NCI-H82 (cell line): ENCODE measurements around the gene HOMER3.
"Not testable (repeated sequence)": the region's sequence is repeated elsewhere in the genome, so short reads cannot be mapped to it uniquely, and the experiment has no call there.

Source experiments
- DNase-seq: peaks from one replicate; lab custom pipeline; 2025; lab: John Stamatoyannopoulos, UW

The HOMER3 gene

GRCh38 chr19:18922228-18922985, 18.6 kb downstream of the HOMER3 start:
- no peak for DNase-seq

DNA sequence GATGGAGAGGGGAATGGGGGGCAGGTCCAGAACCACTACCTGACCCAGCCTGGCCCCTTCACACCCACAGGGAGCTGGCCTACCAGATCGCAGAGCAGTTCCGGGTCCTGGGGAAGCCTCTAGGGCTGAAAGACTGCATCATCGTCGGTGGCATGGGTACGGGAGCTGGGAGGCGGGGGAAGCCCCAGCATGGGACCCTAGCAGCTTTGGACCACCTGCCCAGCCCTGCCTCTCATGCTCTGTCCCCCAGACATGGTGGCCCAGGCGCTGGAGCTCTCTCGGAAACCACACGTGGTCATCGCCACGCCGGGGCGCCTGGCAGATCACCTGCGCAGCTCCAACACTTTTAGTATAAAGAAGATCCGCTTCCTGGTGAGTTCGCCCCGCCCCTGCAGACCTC, 19.4 kb downstream of the HOMER3 start:
- DNase-seq: no peak

DNA sequence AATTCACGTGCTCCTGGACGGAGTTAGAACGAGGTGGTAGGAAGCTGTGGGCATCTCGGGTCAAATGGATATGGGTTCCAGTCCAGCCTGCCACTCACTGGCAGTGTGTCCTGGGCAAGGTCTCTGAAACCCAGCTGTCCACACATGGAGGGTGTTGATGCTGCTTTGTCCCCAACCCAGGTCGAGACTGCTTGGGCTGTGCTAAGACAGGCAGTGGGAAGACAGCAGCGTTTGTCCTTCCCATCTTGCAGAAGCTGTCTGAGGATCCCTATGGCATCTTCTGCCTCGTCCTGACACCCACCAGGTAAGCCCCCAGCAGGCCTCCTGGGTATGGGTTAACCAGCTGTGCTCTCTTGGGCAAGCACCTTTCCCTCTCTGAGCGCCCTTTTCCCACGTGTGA, 20.6 kb downstream of the HOMER3 start:
- no peak for DNase-seq

DNA sequence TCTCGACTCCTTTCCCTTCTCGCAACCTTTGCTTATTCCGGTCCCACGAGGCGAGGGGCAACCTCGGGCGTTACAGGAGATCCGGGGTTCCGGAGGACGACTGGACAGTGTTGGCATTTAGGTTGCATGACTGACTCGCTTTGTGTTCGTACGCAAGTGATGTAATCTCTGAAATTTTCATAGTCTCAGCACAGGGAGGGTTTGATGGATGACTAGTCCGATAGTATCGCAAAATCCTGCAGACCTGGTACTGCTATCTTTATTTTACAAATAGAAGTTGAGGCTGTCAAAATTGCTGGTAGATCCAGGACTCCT, 21.2 kb downstream of the HOMER3 start:
- no peak for DNase-seq

- DNase-seq: peak; percentile 100
These were observed 21.7 kb downstream of the HOMER3 start, which contains the start of the genes COPE and DDX49 for GRCh38 chr19:18919086-18919899. Gene COPE, minus strand, starts transcription at chr19:18919387. Its CDS starts 39 bp downstream, at chr19:18919348. Gene DDX49, plus strand, starts transcription at chr19:18919715. Its CDS starts 27 bp downstream, at chr19:18919742.

GRCh38 chr19:18917593-18917992, 23.4 kb downstream of the HOMER3 start:
- not testable (repeated sequence) for DNase-seq

DNA sequence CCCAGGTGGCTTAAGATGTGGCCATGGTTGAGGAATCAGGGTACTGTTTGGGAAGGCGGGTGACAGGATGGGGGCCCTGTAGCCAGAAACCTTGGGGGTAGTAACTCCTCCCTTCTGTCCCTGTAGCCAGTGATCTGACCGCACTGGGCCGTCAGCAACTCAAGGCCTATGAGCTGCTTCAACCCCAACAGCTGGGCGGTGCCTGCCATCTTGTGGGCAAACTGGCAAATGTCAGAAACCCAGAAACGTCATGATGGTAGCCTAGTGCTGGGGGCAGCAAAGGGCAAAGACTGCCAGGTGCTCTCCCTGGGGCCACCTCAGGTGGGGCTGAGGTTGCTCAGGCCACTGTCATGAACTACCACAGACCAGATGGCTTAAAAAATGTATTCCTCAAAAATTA, 25.4 kb downstream of the HOMER3 start:
- peak; percentile 69 for DNase-seq

DNA sequence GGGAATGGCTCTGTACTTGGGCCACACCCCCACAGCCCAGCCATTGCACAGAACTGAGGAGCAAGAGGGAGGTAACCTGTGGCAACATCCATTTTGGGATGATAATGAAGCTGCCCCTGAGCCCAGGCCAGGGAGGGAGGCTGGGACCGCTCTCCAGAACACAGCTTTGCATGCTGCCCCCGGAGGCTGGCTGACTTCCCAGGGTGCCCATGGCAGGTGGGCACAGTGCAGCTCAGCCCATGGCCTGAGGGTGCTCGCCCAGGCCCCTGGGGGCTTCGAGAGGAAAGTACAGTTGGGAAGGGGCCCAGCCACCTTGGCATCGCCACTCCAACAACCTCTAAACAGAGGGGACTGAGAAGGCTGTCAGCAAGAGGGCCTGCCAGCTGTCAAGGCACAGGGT, 27.6 kb downstream of the HOMER3 start:
- DNase-seq: no peak

- no peak for DNase-seq
These were observed 28.1 kb downstream of the HOMER3 start for GRCh38 chr19:18912933-18913332.

DNA sequence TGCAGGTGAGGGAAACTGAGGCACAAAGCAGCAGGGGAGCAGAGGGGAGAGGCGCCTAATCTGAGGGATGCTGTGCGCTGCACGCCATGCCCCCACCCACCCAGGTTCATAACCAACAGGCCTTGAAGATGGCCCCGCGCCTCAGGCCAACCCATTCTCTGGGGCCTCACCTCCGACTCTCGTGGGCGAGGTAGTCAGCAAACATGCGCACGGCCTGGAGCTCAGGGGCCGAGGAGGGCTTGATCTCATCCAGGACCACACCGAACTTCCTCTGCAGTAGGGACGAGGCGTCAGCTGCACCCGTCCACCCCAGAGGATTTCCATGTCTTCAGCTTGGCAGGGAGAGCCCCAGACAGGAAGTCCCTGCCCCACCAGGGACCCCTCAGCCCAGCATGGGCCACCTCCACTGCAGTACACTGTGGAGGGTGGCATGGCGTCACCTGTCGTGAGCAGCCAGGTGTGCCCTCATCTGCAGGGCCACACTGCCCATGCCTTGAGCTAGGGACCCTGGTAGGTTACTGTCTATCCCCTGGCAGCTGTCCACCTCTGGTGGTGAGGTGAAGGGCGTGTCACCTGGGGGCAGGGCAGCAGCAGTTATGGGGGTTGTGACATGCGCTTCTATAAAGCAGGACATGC, 30.1 kb downstream of the HOMER3 start:
- DNase-seq: no peak

- no peak for DNase-seq
These were observed 31.0 kb downstream of the HOMER3 start for GRCh38 chr19:18910010-18910409.

- DNase-seq: no peak
These were observed 31.9 kb downstream of the HOMER3 start for GRCh38 chr19:18908917-18909619.

DNA sequence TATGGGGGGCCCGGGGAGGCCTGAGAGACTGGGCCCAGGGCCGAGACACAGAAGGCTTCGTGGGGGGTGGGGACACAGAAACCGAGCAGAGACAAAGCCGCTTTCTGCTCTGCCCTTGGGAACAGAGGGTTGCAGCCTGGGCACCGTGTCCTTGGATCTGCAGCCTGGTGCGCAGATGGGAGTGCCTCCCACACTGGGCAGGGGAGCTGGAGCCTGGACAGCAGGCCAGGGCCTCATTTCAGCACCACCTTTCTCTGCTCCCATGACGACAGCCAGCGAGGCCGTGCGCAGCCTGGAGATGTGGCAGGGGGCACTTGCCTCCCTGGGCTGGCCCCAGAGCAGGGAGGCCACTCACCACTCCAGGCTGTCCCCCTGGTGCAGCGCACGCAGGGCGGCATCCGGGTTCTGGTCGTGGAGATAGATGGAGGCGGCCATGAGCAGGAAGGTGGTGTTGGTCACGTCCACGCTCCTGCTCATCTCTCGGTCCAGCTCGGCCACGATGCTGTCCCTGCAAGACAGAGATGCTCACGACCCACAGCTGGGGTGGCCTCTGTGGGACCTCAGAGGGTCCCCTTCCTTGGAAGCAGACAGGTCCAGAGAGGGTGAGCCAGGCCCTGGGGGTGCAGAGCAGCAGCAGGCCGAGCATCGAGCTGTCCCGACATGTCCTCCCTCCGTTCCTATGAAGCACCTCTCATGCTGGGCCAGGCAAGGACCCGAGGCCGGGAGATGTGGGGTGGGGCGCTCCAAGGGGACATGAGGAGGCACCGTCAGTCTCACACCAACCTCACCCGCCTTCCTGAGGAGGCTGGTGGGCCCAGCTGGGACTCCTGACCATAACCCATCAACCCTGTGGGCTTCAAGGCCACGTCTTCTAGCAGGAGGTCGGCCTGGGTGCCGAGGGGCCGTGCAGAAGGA, 34.2 kb downstream of the HOMER3 start:
- no peak for DNase-seq

GRCh38 chr19:18905513-18906236, 35.3 kb downstream of the HOMER3 start:
- no peak for DNase-seq

DNA sequence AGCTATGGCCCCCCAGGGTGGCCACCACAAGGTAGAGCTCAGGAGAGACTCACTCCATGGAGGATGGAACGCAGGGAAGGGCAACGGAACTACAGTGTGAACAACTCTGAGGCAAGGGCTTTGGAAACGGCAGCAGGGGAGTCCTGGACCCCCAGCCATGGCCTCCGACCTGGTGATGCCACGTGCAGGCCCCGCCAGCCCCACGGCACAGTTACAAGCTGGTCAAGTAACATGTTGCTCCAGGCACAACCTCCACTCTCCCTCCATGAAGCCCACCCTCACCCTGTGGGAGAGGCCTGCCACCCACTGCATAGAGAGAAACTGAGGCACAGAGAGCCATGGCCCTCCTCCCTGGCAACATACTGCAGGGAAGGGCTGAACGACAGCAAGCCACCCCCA, 36.0 kb downstream of the HOMER3 start:
- DNase-seq: no peak

DNA sequence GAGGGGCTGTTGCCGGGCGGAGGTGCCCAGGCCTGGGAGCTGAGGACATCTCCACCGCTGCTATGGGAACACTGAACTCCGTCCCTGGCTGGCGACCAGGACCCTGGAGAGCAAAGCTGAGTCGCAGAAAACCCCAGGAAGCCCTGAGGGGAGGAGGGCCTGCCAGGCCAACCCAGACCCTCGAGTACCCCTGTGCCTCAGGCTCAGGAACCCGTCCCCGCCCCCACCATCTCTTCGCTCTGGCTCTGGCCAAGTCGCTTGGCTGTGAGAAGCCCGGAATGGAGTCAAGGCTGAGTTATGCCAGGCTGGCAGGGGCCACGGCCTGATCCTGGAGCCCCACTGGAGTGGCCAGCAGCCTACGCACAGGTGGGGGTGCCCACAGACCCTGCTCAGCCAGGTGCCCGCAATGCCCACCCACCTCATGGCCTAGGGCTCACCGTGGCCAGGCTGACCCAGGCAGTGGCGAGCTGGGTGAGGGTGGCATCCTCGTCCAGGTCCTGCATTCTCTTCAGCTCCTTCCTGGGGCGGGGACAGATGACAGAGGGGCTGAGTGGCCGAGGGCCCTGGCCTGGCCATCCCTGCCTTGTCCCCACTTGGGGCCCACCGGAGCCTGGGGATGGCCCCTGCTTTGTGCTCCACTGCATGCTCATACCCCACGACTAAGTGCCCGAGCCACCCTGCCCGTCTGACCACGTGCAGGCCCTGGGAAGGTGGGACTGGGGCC, 36.5 kb downstream of the HOMER3 start:
- no peak for DNase-seq

DNA sequence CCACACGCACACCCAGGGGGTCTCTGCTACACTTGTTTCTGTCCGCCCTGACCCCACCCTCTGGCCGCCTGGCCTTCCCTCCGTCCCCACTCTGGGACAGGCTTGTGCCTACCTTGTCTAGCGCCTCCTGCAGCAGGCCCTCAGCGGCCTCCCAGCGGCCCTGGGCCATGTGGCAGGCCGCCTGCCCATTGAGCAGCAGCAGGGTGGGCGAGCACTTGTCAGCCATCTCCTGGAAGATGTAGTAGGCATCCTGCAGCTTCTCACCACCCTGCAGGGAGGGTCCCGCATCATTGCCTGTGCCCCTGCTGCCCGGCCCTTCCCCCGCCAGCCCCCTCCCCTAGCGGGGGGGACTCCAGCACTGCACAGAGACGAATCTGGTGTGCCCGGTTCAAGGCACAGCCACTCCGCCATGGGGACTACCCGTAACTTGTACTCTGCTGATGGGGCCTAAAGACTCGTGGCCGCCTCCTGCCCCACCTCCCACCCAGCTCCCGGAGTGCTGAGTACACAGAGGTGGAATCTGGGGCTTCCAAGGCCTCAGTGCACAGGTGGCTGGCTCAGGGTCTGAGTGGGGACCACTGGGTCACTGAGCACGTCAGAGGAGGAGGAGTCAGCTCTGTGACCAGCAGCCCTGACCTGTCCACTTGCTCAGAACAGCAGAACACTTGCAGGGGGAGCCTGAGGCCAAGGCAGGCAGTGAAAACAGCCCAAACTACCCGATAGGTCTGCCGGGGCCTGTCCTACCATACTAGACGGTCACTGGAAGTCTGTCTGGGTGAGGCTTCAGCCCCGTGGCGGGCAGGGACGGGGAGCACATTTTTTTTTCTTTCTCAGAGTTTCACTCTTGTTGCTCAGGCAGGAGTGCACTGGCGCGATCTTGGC, 37.6 kb downstream of the HOMER3 start:
- no peak for DNase-seq

DNA sequence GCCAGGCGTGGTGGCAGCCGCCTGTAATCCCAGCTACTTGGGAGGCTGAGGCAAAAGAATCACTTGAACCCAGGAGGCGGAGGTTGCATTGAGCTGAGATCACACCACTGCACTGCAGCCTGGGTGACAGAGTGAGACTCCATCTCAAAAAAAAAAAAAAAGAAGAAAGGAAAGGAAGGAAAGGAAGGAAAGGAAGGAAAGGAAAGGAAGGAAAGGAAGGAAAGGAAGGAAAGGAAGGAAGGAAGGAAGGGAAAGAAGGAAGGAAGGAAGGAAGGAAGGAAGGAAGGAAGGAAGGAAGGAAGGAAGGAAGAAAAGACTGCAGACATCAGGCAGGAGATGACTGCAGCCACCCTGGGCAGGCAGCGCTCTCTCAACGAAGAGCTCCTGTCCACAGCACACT, 38.5 kb downstream of the HOMER3 start:
- not testable (repeated sequence) for DNase-seq

DNA sequence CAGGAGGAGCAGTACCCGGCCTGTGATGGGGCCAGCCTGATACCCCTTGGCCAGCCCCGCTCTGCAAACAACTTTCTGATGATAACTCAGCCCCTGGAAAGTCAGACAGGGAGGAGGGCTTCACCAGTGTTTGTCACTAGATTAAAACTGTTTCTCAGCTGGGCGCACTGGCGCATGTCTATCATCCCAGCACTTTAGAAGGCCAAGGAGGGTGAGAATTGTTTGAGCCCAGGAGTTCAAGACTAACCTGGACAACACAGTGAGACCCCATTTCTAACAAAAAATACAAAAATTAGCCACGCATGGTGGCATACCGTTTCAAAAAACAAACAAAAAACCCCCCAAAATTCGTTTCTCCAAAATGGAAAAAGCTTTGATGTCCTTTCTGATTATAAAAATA, 39.5 kb downstream of the HOMER3 start:
- no peak for DNase-seq
